WTC11 (cell line): ENCODE measurements around the gene IRS4. TPM values are rescaled to one million over a fixed set of nuclear protein-coding genes. Genes with fewer than 3 reads are reported as not detected.
A peak's percentile ranks its signal among the peaks of the same experiment; 100 is the strongest.

Experiments
- ATAC-seq: fragments of 200-7000 bp; cut with Tn5 transposase; 2 replicates; pipeline ENCODE4 v1.10.0; 2021; ENCODE audit warnings: mild to moderate bottlenecking, moderate library complexity
- CTCF ChIA-PET: fragments of 300-600 bp; sonication (Branson Sonifier 250); formaldehyde crosslinking; loops from one replicate; lab custom pipeline; 2021; ENCODE audit warnings: antibody characterized with exemption; lab: Charles Lee
- POLR2A ChIA-PET: fragments of 350-600 bp; sonication (Branson Sonifier 250); formaldehyde crosslinking; loops from one replicate; lab custom pipeline; 2021; ENCODE audit warnings: antibody characterized with exemption; lab: Charles Lee
- DNase-seq: peaks from one replicate; pipeline ENCODE4 v3.0.0; 2021; ENCODE audit warnings: low spot score
- H3K27ac Mint-ChIP-seq: 2 replicates; pipeline ENCODE4 v1.8.0; 2021; ENCODE audit warnings: mixed read lengths
- H3K27me3 Mint-ChIP-seq: 2 replicates; pipeline ENCODE4 v1.8.0; 2021; ENCODE audit warnings: low read depth, mild to moderate bottlenecking, moderate library complexity, mixed read lengths
- H3K36me3 Mint-ChIP-seq: 2 replicates; pipeline ENCODE4 v1.8.0; 2021; ENCODE audit warnings: mixed read lengths
- H3K4me1 Mint-ChIP-seq: 2 replicates; pipeline ENCODE4 v1.8.0; 2022; ENCODE audit warnings: mixed read lengths
- H3K4me3 Mint-ChIP-seq: 2 replicates; pipeline ENCODE4 v1.8.0; 2021; ENCODE audit warnings: mild to moderate bottlenecking, moderate library complexity, mixed read lengths
- H3K9me3 Mint-ChIP-seq: 2 replicates; pipeline ENCODE4 v1.8.0; 2021; ENCODE audit warnings: mixed read lengths
- ATF6 ChIP-seq: sonication (generic); formaldehyde crosslinking; IDR thresholded peaks from 2 replicates; pipeline ENCODE4 v1.8.1; 2023; ENCODE audit warnings: mild to moderate bottlenecking, missing genetic modification reagents
- E2F1 ChIP-seq: sonication (generic); formaldehyde crosslinking; IDR thresholded peaks from 2 replicates; pipeline ENCODE4 v1.8.0; 2022; ENCODE audit warnings: mild to moderate bottlenecking, missing genetic modification reagents
- E2F4 ChIP-seq: sonication (generic); formaldehyde crosslinking; IDR thresholded peaks from 2 replicates; pipeline ENCODE4 v1.8.1; 2022; ENCODE audit warnings: low read depth, mild to moderate bottlenecking, moderate library complexity, missing genetic modification reagents, borderline replicate concordance
- FOXP4 ChIP-seq: sonication (generic); formaldehyde crosslinking; IDR thresholded peaks from 2 replicates; pipeline ENCODE4 v1.8.0; 2022; ENCODE audit warnings: mild to moderate bottlenecking, missing genetic modification reagents
- GABPB1 ChIP-seq: sonication (generic); formaldehyde crosslinking; IDR thresholded peaks from 2 replicates; pipeline ENCODE4 v1.8.1; 2023; ENCODE audit warnings: mild to moderate bottlenecking, missing genetic modification reagents
- GRHL2 ChIP-seq: fragments of 250-450 bp; sonication (Bioruptor Pico); IDR thresholded peaks from 2 replicates; pipeline ENCODE4 v1.8.0; 2022; ENCODE audit warnings: mild to moderate bottlenecking, moderate library complexity; ENCODE audit not compliant: insufficient replicate concordance, severe bottlenecking
- GTF2I ChIP-seq: fragments of 250-450 bp; sonication (Bioruptor Pico); conservative IDR thresholded peaks from 2 replicates; pipeline ENCODE4 v1.4.0; 2021; ENCODE audit warnings: mild to moderate bottlenecking
- HMGXB4 ChIP-seq: sonication (generic); formaldehyde crosslinking; IDR thresholded peaks from 2 replicates; pipeline ENCODE4 v1.8.1; 2023; ENCODE audit warnings: mild to moderate bottlenecking, moderate library complexity, missing genetic modification reagents
- NFYB ChIP-seq: sonication (generic); formaldehyde crosslinking; conservative IDR thresholded peaks from 2 replicates; pipeline ENCODE4 v1.8.0; 2022; ENCODE audit warnings: low read depth, missing genetic modification reagents
- STAT6 ChIP-seq: sonication (generic); formaldehyde crosslinking; conservative IDR thresholded peaks from 2 replicates; pipeline ENCODE4 v1.8.1; 2023; ENCODE audit warnings: mild to moderate bottlenecking, low read depth, missing genetic modification reagents, moderate library complexity
- USF2 ChIP-seq: sonication (generic); formaldehyde crosslinking; IDR thresholded peaks from 2 replicates; pipeline ENCODE4 v1.8.1; 2023; ENCODE audit warnings: mild to moderate bottlenecking, missing genetic modification reagents, moderate library complexity
- ZNF138 ChIP-seq: sonication (generic); formaldehyde crosslinking; conservative IDR thresholded peaks from 2 replicates; pipeline ENCODE4 v1.8.1; 2022; ENCODE audit warnings: mild to moderate bottlenecking, moderate library complexity, missing genetic modification reagents
- ZNF532 ChIP-seq: fragments of 250-450 bp; sonication (Bioruptor Pico); IDR thresholded peaks from 2 replicates; pipeline ENCODE4 v1.9.0; 2021; ENCODE audit warnings: mild to moderate bottlenecking, borderline replicate concordance
- total RNA-seq: library from RNA; stranded (reverse); gene quantifications from 3 replicates; pipeline ENCODE4 v1.2.3, GENCODE V29; 2021

The IRS4 gene
- total RNA-seq, 1 experiment from 2014 or later: 11.0 TPM

- Mint-ChIP-seq H3K27me3 (no peaks in the 10 kb centered on the region), H3K36me3 (no peaks in the 10 kb centered on the region), H3K9me3 (no peaks in the 10 kb centered on the region), H3K4me3 (no peak overlapping the region), H3K4me1 (no peaks in the 10 kb centered on the region), H3K27ac (no peak overlapping the region)
- TF ChIP-seq ZNF138 (CRISPR knock-in tag): no peak
- CTCF ChIA-PET: no interaction called here
- ATAC-seq (no peak), DNase-seq (no peak)
- POLR2A ChIA-PET: no interaction called here
These were observed 27.2 kb upstream of the IRS4 start for GRCh38 chrX:108763559-108763958.

GRCh38 chrX:108740299-108740774 lies 4.0 kb upstream of the IRS4 start:
- Mint-ChIP-seq H3K4me3 (no peak overlapping the region), H3K27ac (no peak overlapping the region), H3K4me1 (peaks cover 3% of the 10 kb centered on the region; the same call in 1 of the 2 replicates), H3K36me3 (no peaks in the 10 kb centered on the region), H3K27me3 (peaks cover 1% of the 10 kb centered on the region), H3K9me3 (no peaks in the 10 kb centered on the region)
- ATAC-seq: no peak
- TF ChIP-seq E2F1 (no peak), GRHL2 (CRISPR knock-in tag) (no peak), USF2 (no peak), ZNF532 (no peak), FOXP4 (CRISPR knock-in tag) (no peak)
- CTCF ChIA-PET: no interaction called here
- POLR2A ChIA-PET: no interaction called here
- no peak for DNase-seq

- H3K36me3 Mint-ChIP-seq: peaks cover 22% of the 10 kb centered on the region
- CTCF ChIA-PET: interaction anchor here (2.0 to 2.7 kb wide), 2 partner anchors 12 to 647 kb away, joined by 5 to 11 read pairs; no protein-coding TSS in a partner anchor
- no peak for DNase-seq
- no peak overlapping the region for H3K27ac Mint-ChIP-seq
- H3K4me1 Mint-ChIP-seq: peaks cover 15% of the 10 kb centered on the region
- ATAC-seq: no peak
- H3K4me3 Mint-ChIP-seq: peak overlapping the region; percentile 78
- POLR2A ChIA-PET: no interaction called here
- H3K27me3 Mint-ChIP-seq: peaks cover 27% of the 10 kb centered on the region
- H3K9me3 Mint-ChIP-seq: no peaks in the 10 kb centered on the region
- TF ChIP-seq GTF2I (CRISPR knock-in tag): no peak
- TF ChIP-seq NFYB (CRISPR knock-in tag): no peak
- TF ChIP-seq GABPB1: no peak
- no peak for TF ChIP-seq E2F4 (CRISPR knock-in tag)
- TF ChIP-seq ATF6 (CRISPR knock-in tag): no peak
- no peak for TF ChIP-seq HMGXB4 (CRISPR knock-in tag)
- no peak for TF ChIP-seq STAT6 (CRISPR knock-in tag)
These were observed 1.4 kb upstream of the IRS4 start for GRCh38 chrX:108737754-108738153.
